Measurements from ENCODE around the gene RPL13.

The RPL13 gene

GRCh38 chr16:89556750-89557689 lies 3.5 kb upstream of the RPL13 start:
- H3K4me1 ChIP-seq (ENCODE audit: control insufficient read depth, insufficient read depth, low read length): no peaks in the 10 kb centered on the region
- ChIA-PET CTCF (interaction anchor here (0.6 to 1.9 kb wide), 11 partner anchors 8 to 307 kb away, joined by 3 to 6 read pairs (median 4); no protein-coding TSS in a partner anchor), POLR2A (interaction anchor here (0.6 kb wide), 2 partner anchors 9 to 310 kb away, joined by 4 to 7 read pairs; no protein-coding TSS in a partner anchor)
- TF ChIP-seq ZNF18 (tag by site-specific recombination; IDR thresholded peaks at IDR 0.05): no peak
- TF ChIP-seq, protein P1, sequence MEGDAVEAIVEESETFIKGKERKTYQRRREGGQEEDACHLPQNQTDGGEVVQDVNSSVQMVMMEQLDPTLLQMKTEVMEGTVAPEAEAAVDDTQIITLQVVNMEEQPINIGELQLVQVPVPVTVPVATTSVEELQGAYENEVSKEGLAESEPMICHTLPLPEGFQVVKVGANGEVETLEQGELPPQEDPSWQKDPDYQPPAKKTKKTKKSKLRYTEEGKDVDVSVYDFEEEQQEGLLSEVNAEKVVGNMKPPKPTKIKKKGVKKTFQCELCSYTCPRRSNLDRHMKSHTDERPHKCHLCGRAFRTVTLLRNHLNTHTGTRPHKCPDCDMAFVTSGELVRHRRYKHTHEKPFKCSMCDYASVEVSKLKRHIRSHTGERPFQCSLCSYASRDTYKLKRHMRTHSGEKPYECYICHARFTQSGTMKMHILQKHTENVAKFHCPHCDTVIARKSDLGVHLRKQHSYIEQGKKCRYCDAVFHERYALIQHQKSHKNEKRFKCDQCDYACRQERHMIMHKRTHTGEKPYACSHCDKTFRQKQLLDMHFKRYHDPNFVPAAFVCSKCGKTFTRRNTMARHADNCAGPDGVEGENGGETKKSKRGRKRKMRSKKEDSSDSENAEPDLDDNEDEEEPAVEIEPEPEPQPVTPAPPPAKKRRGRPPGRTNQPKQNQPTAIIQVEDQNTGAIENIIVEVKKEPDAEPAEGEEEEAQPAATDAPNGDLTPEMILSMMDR (tag by site-specific recombination; IDR thresholded peaks at IDR 0.05): peak; percentile 75
- TF ChIP-seq ZNF37A (tag by site-specific recombination; IDR thresholded peaks at IDR 0.05): no peak
- no peak for TF ChIP-seq YY1 (tag by site-specific recombination; IDR thresholded peaks at IDR 0.05)
- no peak for TF ChIP-seq ZNF223 (tag by site-specific recombination; IDR thresholded peaks at IDR 0.05)
- TF ChIP-seq KLF7 (tag by site-specific recombination; IDR thresholded peaks at IDR 0.05; ENCODE audit: borderline replicate concordance): no peak
- TF ChIP-seq KLF9 (tag by site-specific recombination; IDR thresholded peaks at IDR 0.05; ENCODE audit: low read depth): no peak
- TF ChIP-seq ZNF211 (tag by site-specific recombination; IDR thresholded peaks at IDR 0.05; ENCODE audit: low read depth): no peak
- TF ChIP-seq ZNF654 (tag by site-specific recombination; IDR thresholded peaks at IDR 0.05; ENCODE audit: low read depth): peak; percentile 17; the same call in 1 of the 2 replicates
- TF ChIP-seq ZNF660 (tag by site-specific recombination; IDR thresholded peaks at IDR 0.05): 0 out of 2 replicates have a peak, but pooled peaks have one; percentile 52
- TF ChIP-seq ZNF175 (tag by site-specific recombination; IDR thresholded peaks at IDR 0.05): no peak
- no peak for TF ChIP-seq ZNF76 (tag by site-specific recombination; IDR thresholded peaks at IDR 0.05; ENCODE audit: borderline replicate concordance, low read depth)
- TF ChIP-seq, protein P2, sequence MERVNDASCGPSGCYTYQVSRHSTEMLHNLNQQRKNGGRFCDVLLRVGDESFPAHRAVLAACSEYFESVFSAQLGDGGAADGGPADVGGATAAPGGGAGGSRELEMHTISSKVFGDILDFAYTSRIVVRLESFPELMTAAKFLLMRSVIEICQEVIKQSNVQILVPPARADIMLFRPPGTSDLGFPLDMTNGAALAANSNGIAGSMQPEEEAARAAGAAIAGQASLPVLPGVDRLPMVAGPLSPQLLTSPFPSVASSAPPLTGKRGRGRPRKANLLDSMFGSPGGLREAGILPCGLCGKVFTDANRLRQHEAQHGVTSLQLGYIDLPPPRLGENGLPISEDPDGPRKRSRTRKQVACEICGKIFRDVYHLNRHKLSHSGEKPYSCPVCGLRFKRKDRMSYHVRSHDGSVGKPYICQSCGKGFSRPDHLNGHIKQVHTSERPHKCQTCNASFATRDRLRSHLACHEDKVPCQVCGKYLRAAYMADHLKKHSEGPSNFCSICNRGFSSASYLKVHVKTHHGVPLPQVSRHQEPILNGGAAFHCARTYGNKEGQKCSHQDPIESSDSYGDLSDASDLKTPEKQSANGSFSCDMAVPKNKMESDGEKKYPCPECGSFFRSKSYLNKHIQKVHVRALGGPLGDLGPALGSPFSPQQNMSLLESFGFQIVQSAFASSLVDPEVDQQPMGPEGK (tag by site-specific recombination; IDR thresholded peaks at IDR 0.05): no peak
- TF ChIP-seq ZBTB7A (tag by site-specific recombination; IDR thresholded peaks at IDR 0.05; ENCODE audit: low read depth): no peak
- TF ChIP-seq ZNF791 (tag by site-specific recombination; IDR thresholded peaks at IDR 0.05): no peak
- no peak for TF ChIP-seq ZNF423 (tag by site-specific recombination; IDR thresholded peaks at IDR 0.05)
- no peak for TF ChIP-seq SCRT2 (tag by site-specific recombination; IDR thresholded peaks at IDR 0.05)
- no peak for TF ChIP-seq ZNF280C (tag by site-specific recombination; IDR thresholded peaks at IDR 0.05)
- no peak for TF ChIP-seq GLIS2 (tag by site-specific recombination; IDR thresholded peaks at IDR 0.05)
- TF ChIP-seq ZNF266 (tag by site-specific recombination; IDR thresholded peaks at IDR 0.05; ENCODE audit: low read depth): no peak
- 0 out of 2 replicates have a peak, but pooled peaks have one; percentile 36 for TF ChIP-seq ZBTB20 (tag by site-specific recombination; IDR thresholded peaks at IDR 0.05)
- no peak for TF ChIP-seq ZBTB17 (tag by site-specific recombination; IDR thresholded peaks at IDR 0.05)
- TF ChIP-seq ZSCAN30 (tag by site-specific recombination; IDR thresholded peaks at IDR 0.05): peak; percentile 70; the same call in 1 of the 2 replicates
- TF ChIP-seq ZNF132 (tag by site-specific recombination; IDR thresholded peaks at IDR 0.05; ENCODE audit: borderline replicate concordance): no peak
- TF ChIP-seq ZNF394 (tag by site-specific recombination; IDR thresholded peaks at IDR 0.05; ENCODE audit: borderline replicate concordance): no peak
- TF ChIP-seq ZNF140 (tag by site-specific recombination; IDR thresholded peaks at IDR 0.05): no peak
- no peak for TF ChIP-seq MYNN (tag by site-specific recombination; IDR thresholded peaks at IDR 0.05; ENCODE audit: borderline replicate concordance)
- no peak for TF ChIP-seq ZEB2 (tag by site-specific recombination; IDR thresholded peaks at IDR 0.05)
- no peak for TF ChIP-seq WT1 (tag by site-specific recombination; IDR thresholded peaks at IDR 0.05)
- no peak for TF ChIP-seq ZNF561 (tag by site-specific recombination; IDR thresholded peaks at IDR 0.05; ENCODE audit: borderline replicate concordance)

More at GRCh38 chr16:89556750-89557689, 3.5 kb upstream of the RPL13 start:
- no peaks in the 10 kb centered on the region for H3K9me3 ChIP-seq (ENCODE audit: control insufficient read depth, insufficient read depth, low read depth, low read length)
- H3K27ac ChIP-seq (ENCODE audit: extremely low read depth, low read depth, low read length): no peak overlapping the region
- H3K36me3 ChIP-seq (ENCODE audit: control insufficient read depth in 2 of 2, insufficient read depth in 1 of 2, low read length in 2 of 2): peaks cover 0 to 70% of the 10 kb centered on the region in 2 experiments; a peak in 2 of 3 replicates
- H3K4me3 ChIP-seq (ENCODE audit: low read depth, low read length): no peak overlapping the region
